Parathyroid adenoma (tissue), 2 donors: ENCODE results near the gene FZD4.
"Not testable (repeated sequence)": the region's sequence is repeated elsewhere in the genome, so short reads cannot be mapped to it uniquely, and the experiment has no call there.

Experiments
- H2AFZ ChIP-seq: fragments of 300-600 bp; sonication (generic); one replicate; pipeline ENCODE4 v1.7.0; 2017; ENCODE audit warnings: antibody characterized with exemption, mild to moderate bottlenecking
- H3K27ac ChIP-seq: fragments of 300-600 bp; sonication (generic); one replicate; pipeline ENCODE4 v1.7.0; 2017
- H3K27me3 ChIP-seq: fragments of 300-600 bp; sonication (generic); one replicate; pipeline ENCODE4 v1.7.0; 2017; ENCODE audit warnings: low read length; ENCODE audit not compliant: control insufficient read depth, insufficient read depth
- H3K36me3 ChIP-seq: fragments of 300-600 bp; sonication (generic); one replicate; pipeline ENCODE4 v1.7.0; 2017; ENCODE audit warnings: low read length; ENCODE audit not compliant: control insufficient read depth, insufficient read depth
- H3K4me1 ChIP-seq: fragments of 300-600 bp; sonication (generic); one replicate; pipeline ENCODE4 v1.7.0; 2017; ENCODE audit warnings: control low read depth
- H3K4me2 ChIP-seq: fragments of 300-600 bp; sonication (generic); one replicate; pipeline ENCODE4 v1.7.0; 2017; ENCODE audit warnings: low read length
- H3K4me3 ChIP-seq: fragments of 300-600 bp; sonication (generic); one replicate; pipeline ENCODE4 v1.7.0; 2017; ENCODE audit warnings: low read depth, low read length
- H3K79me2 ChIP-seq: fragments of 300-600 bp; sonication (generic); one replicate; pipeline ENCODE4 v1.7.0; 2017; ENCODE audit warnings: control low read depth
- H3K9ac ChIP-seq: fragments of 300-600 bp; sonication (generic); one replicate; pipeline ENCODE4 v1.7.0; 2017; ENCODE audit warnings: mild to moderate bottlenecking
- H3K9me3 ChIP-seq: fragments of 300-600 bp; sonication (generic); one replicate; pipeline ENCODE4 v1.7.0; 2017; ENCODE audit warnings: low read length; ENCODE audit not compliant: control insufficient read depth
- TF ChIP-seq, protein P1 (sequence below): fragments of 300-600 bp; sonication (generic); IDR thresholded peaks from one replicate; pipeline ENCODE4 v1.7.0; 2017; ENCODE audit warnings: antibody characterized with exemption, mild to moderate bottlenecking
- donor health status: primary hyperparathyroidism.

Gene FZD4

DNA sequence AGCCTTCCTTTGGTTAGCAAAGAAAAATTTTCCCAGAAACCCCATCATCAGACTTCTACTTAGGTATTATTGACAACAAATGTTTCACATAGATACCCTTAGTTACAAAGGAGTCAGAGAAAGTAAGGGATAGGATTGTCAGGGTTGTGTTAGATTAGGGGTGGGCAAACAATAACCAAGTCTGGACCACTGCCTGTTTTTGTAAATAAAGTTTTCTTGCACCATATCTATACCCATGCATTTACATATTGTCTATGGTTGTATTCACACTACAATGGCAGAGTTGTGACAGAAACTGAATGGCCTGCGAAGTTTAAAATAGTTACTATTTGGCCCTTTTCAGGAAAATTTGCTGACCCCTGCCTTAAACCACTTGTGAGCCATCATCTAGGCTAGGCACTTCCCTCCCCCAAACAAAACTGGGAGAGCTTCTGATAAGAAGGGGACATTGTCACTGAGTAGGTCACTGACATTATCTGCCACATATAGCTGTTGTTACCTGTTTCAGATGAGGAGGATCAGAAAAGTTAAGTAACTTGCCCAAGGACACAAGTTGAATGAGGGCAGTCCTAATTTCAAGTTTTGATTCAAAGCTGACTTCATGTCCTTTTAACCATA lies 41.9 kb upstream of the FZD4 start:
- Histone ChIP-seq H3K27ac (no peak overlapping the region), H3K4me3 (no peak overlapping the region), H3K36me3 (no peaks in the 10 kb centered on the region), H3K9me3 (no peaks in the 10 kb centered on the region), H3K79me2 (no peaks in the 10 kb centered on the region), H2AFZ (no peak overlapping the region), H3K9ac (no peak overlapping the region), H3K4me1 (peaks cover 10% of the 10 kb centered on the region), H3K27me3 (no peaks in the 10 kb centered on the region), H3K4me2 (no peak overlapping the region)
- TF ChIP-seq, protein P1, sequence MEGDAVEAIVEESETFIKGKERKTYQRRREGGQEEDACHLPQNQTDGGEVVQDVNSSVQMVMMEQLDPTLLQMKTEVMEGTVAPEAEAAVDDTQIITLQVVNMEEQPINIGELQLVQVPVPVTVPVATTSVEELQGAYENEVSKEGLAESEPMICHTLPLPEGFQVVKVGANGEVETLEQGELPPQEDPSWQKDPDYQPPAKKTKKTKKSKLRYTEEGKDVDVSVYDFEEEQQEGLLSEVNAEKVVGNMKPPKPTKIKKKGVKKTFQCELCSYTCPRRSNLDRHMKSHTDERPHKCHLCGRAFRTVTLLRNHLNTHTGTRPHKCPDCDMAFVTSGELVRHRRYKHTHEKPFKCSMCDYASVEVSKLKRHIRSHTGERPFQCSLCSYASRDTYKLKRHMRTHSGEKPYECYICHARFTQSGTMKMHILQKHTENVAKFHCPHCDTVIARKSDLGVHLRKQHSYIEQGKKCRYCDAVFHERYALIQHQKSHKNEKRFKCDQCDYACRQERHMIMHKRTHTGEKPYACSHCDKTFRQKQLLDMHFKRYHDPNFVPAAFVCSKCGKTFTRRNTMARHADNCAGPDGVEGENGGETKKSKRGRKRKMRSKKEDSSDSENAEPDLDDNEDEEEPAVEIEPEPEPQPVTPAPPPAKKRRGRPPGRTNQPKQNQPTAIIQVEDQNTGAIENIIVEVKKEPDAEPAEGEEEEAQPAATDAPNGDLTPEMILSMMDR, result no peak

DNA sequence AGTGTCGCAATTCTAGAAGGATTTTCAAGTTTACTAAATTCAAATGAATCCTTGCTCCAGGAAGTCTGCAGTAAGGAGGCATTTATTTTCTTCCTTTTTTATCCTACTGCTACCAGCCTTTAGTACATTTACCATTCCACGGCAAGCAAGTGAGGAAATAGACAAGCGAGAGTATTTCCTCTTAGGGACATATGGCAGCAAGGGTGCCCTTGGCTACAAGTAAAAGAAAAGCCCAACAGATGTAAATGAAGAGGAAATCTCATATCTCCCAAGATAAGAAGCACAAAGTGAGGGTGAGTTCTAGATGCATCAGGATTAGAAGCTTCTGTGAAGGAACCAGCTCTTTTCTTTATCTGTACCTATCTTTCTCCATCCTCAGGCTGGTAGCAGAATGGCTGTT lies 37.8 kb upstream of the FZD4 start:
- no peaks in the 10 kb centered on the region for H3K27me3 ChIP-seq
- TF ChIP-seq, protein P1, result no peak
- no peaks in the 10 kb centered on the region for H3K79me2 ChIP-seq
- peaks cover 4% of the 10 kb centered on the region for H3K4me1 ChIP-seq
- no peaks in the 10 kb centered on the region for H3K9me3 ChIP-seq
- H3K4me3 ChIP-seq, result no peak overlapping the region
- H3K4me2 ChIP-seq, result no peak overlapping the region
- peak overlapping the region; percentile 59 for H3K27ac ChIP-seq
- H2AFZ ChIP-seq, result peak overlapping the region; percentile 69
- H3K9ac ChIP-seq, result no peak overlapping the region
- H3K36me3 ChIP-seq, result no peaks in the 10 kb centered on the region

DNA sequence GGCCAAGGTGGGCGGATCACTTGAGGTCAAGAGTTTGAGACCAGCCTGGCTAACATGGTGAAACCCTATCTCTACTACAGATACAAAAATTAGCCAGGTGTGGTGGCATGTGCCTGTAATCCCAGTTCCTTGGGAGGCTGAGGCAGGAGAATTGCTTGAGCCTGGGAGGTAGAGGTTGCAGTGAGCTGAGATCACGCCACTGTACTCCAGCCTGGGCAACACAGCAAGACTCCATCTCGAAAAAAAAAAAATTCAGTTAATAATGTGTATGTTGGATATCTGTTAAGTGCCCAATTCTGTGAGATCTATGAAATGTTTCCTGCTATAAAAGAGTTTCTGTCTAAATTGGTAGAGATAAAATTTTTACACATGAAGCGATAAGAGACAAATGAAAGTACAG lies 37.1 kb upstream of the FZD4 start:
- not testable (repeated sequence) for H3K4me1 ChIP-seq, H3K9me3 ChIP-seq, H3K27me3 ChIP-seq, H3K79me2 ChIP-seq, H3K4me2 ChIP-seq, H3K4me3 ChIP-seq, H2AFZ ChIP-seq, H3K36me3 ChIP-seq, H3K9ac ChIP-seq
- peak overlapping the region; percentile 59 for H3K27ac ChIP-seq

DNA sequence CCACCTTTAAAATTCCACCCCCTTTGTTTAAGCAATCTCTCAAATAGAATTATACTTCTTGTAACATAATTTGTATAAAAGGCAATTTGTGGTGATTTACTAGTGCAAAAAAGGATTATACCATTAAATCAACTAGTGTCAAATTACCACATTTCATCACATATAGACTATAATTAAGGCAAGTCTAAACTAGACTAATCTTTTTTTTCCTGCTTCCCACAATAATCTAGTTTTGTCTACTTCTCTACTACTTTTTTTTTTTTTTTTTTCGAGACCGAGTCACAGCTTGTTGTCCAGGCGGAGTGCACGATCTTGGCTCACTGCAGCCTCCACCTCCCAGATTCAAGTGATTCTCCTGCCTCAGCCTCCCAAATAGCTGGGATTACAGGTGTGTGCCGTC lies 36.1 kb upstream of the FZD4 start:
- H3K9ac ChIP-seq, result no peak overlapping the region
- H3K27me3 ChIP-seq, result no peaks in the 10 kb centered on the region
- H3K4me1 ChIP-seq, result peaks cover 4% of the 10 kb centered on the region
- H3K4me3 ChIP-seq, result no peak overlapping the region
- H3K36me3 ChIP-seq, result no peaks in the 10 kb centered on the region
- TF ChIP-seq, protein P1, result no peak
- no peak overlapping the region for H3K4me2 ChIP-seq
- no peak overlapping the region for H3K27ac ChIP-seq
- H3K9me3 ChIP-seq, result no peaks in the 10 kb centered on the region
- H3K79me2 ChIP-seq, result no peaks in the 10 kb centered on the region
- no peak overlapping the region for H2AFZ ChIP-seq

DNA sequence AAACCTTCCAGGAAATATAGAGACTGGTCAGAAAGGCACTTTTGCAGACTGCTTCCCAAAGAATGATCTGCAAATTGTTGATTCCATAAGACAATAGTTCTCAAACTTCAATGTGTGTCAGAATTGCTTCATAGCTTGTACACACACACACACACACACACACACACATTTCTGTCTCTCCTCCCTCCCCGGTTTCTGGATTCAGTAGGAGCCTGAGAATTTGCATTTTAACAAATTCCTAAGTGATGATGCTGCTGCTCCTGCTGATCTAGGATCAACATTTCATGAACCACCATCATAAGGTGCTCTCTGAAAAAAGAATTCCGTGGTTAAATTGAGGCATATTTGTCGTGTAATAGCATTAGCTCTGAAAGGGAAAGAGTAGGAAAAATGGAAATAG lies 35.3 kb upstream of the FZD4 start:
- Histone ChIP-seq H2AFZ (no peak overlapping the region), H3K9ac (no peak overlapping the region), H3K4me3 (no peak overlapping the region), H3K27ac (no peak overlapping the region), H3K36me3 (no peaks in the 10 kb centered on the region), H3K79me2 (no peaks in the 10 kb centered on the region), H3K27me3 (no peaks in the 10 kb centered on the region), H3K4me2 (no peak overlapping the region), H3K4me1 (peaks cover 4% of the 10 kb centered on the region), H3K9me3 (no peaks in the 10 kb centered on the region)
- TF ChIP-seq, protein P1, result no peak
